22Rv1 (cell line): ENCODE results near the gene PTF1A.
A peak's percentile ranks its signal among the peaks of the same experiment; 100 is the strongest.

Source experiments
- H3K27ac ChIP-seq: fragments of 450-650 bp; 2 replicates; pipeline ENCODE4 v1.5.1; 2017
- CTCF ChIP-seq: fragments of 450-650 bp; IDR thresholded peaks from 2 replicates; pipeline ENCODE4 v1.5.1; 2017; ENCODE audit warnings: mild to moderate bottlenecking
- ZFX ChIP-seq: fragments of 450-650 bp; IDR thresholded peaks from 2 replicates; pipeline ENCODE4 v1.6.1; 2017; ENCODE audit warnings: antibody characterized with exemption, borderline replicate concordance

Gene PTF1A

GRCh38 chr10:23155169-23155568, 36.9 kb upstream of the PTF1A start:
- no peak for TF ChIP-seq CTCF
- TF ChIP-seq ZFX: no peak

GRCh38 chr10:23156447-23157150, 35.5 kb upstream of the PTF1A start:
- TF ChIP-seq ZFX: no peak
- TF ChIP-seq CTCF: no peak
- H3K27ac ChIP-seq: no peak overlapping the region

More at GRCh38 chr10:23155169-23155568, 36.9 kb upstream of the PTF1A start:
- H3K27ac ChIP-seq: no peak overlapping the region

GRCh38 chr10:23157239-23157681, 34.9 kb upstream of the PTF1A start:
- no peak overlapping the region for H3K27ac ChIP-seq
- TF ChIP-seq ZFX (no peak), CTCF (no peak)

GRCh38 chr10:23157691-23158369, 34.3 kb upstream of the PTF1A start:
- TF ChIP-seq CTCF (no peak), ZFX (no peak)
- no peak overlapping the region for H3K27ac ChIP-seq

GRCh38 chr10:23158370-23158769, 33.7 kb upstream of the PTF1A start:
- TF ChIP-seq ZFX (no peak), CTCF (peak; percentile 85)

GRCh38 chr10:23171232-23171876, 20.8 kb upstream of the PTF1A start:
- H3K27ac ChIP-seq: no peak overlapping the region
- TF ChIP-seq ZFX (no peak), CTCF (no peak)

More at GRCh38 chr10:23158370-23158769, 33.7 kb upstream of the PTF1A start:
- H3K27ac ChIP-seq: no peak overlapping the region
